Thymus (tissue), 11 donors: Measurements from ENCODE around the gene KRT80. TPM values are rescaled to one million over a fixed set of nuclear protein-coding genes. Genes with fewer than 3 reads are reported as not detected.

ENCODE experiments used
- DNase-seq, 9 donors: peaks; one replicate each; pipeline ENCODE4 v3.0.0-alpha.2; 2013; ENCODE audit warnings: low spot score in 9 of 9, low read depth in 6 of 9, missing footprints in 1 of 9
- H3K27ac ChIP-seq, 2 donors: one replicate each; pipeline ENCODE4 v1.5.1; 2013; ENCODE audit warnings: control low read depth in 1 of 2, low read depth in 1 of 2, low read length in 1 of 2, mild to moderate bottlenecking in 1 of 2, moderate library complexity in 1 of 2
- H3K27me3 ChIP-seq, 2 donors: one replicate each; pipeline ENCODE4 v1.5.1; 2013; ENCODE audit warnings: low read length in 1 of 2; ENCODE audit not compliant: control insufficient read depth in 2 of 2, insufficient read depth in 1 of 2
- H3K36me3 ChIP-seq, 2 donors: one replicate each; pipeline ENCODE4 v1.5.1; 2013; ENCODE audit warnings: low read length in 1 of 2, mild to moderate bottlenecking in 1 of 2, moderate library complexity in 1 of 2; ENCODE audit not compliant: control insufficient read depth in 2 of 2, insufficient read depth in 2 of 2
- H3K4me1 ChIP-seq, 2 donors: one replicate each; pipeline ENCODE4 v1.5.1; 2013; ENCODE audit warnings: low read length in 2 of 2; ENCODE audit not compliant: control insufficient read depth in 2 of 2, insufficient read depth in 2 of 2
- H3K4me3 ChIP-seq, 2 donors: one replicate each; pipeline ENCODE4 v1.5.1; 2013; ENCODE audit warnings: low read length in 2 of 2, control low read depth in 1 of 2, mild to moderate bottlenecking in 1 of 2
- H3K9me3 ChIP-seq, 2 donors: one replicate each; pipeline ENCODE4 v1.5.1; 2013; ENCODE audit warnings: low read length in 1 of 2, mild to moderate bottlenecking in 1 of 2; ENCODE audit not compliant: control insufficient read depth in 2 of 2, insufficient read depth in 1 of 2
- WGBS: extraction: QIAGEN DNeasy Blood & Tissue Kit; methylation state at CpG from one replicate; pipeline ENCODE4 v1.1.7; 2013; 5-methylcytosine and 5-hydroxymethylcytosine counted together
- polyA plus RNA-seq: library from polyadenylated mRNA; stranded (reverse); fragments of 200-250 nt; gene quantifications from one replicate; pipeline ENCODE4 v1.2.3, GENCODE V29; 2013
- total RNA-seq: library from RNA; stranded (reverse); fragments of 120-200 nt; gene quantifications from one replicate; pipeline ENCODE4 v1.2.4, GENCODE V29; 2013
- donor health status: healthy.

The KRT80 gene
- total and polyA plus RNA-seq, 2 donors: 0.14 to 4.8 TPM

DNA sequence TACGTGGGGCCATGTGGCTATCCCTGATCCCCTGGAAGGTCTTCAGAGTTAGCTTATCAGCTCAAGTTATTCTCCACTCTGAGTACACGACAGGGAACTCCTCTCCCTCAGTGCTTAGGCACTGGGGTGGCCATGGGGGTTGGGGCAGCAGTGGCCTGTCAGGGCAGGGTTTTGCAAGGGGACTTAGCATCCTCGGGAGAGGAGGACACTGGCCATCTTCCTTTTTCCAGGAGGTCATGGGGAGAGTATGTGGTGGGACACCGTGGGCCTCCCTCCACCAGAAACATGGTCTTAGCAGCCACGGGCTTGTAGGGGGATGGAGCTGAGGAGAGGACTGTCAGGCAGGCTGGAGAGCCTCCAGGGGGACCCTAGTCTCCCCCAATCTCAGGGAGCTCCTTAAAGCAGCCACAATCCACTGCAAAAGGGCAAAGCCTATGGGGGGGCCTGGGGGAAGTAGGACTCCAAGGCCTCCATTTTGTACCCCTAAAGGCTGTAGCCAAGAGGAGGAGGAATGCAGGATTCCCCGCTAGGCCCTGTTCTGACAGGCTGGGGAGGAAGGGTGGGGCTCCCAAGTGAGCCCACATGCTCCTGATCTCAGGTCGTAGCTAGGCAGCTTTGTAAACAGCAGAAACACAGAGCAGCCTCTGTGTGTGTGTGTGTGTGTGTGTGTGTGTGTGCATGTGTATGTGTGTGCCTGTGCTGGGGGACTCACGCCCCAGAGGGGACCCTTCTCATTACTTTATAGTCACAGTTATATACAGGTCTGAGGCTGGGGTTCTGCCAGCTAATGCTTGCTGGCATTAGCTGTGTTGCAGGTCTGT is 36.6 kb downstream of the KRT80 start:
- H3K27me3 ChIP-seq: peaks cover 6 to 38% of the 10 kb centered on the region in 2 donors
- H3K4me1 ChIP-seq: peaks cover 3 to 17% of the 10 kb centered on the region in 2 donors
- peak overlapping the region; percentile 36 to 55 for H3K27ac ChIP-seq
- whole genome bisulfite sequencing: 83% methylated on average over 8 of the region's 8 CpGs
- H3K4me3 ChIP-seq: no peak overlapping the region
- peak in 1 of 9 donors; percentile 44 for DNase-seq
- no peaks in the 10 kb centered on the region for H3K9me3 ChIP-seq
- no peaks in the 10 kb centered on the region for H3K36me3 ChIP-seq

- peaks cover 3 to 29% of the 10 kb centered on the region in 2 donors for H3K4me1 ChIP-seq
- 95% methylated on average over 5 of the region's 5 CpGs for WGBS
- no peaks in the 10 kb centered on the region for H3K9me3 ChIP-seq
- H3K27me3 ChIP-seq: peaks cover 6 to 42% of the 10 kb centered on the region in 2 donors
- no peak overlapping the region for H3K4me3 ChIP-seq
- no peaks in the 10 kb centered on the region for H3K36me3 ChIP-seq
- H3K27ac ChIP-seq: peak overlapping the region in 1 of 2 donors; percentile 75
- DNase-seq: no peak
Observed at GRCh38 chr12:52152905-52153317, 38.9 kb downstream of the KRT80 start.

DNA sequence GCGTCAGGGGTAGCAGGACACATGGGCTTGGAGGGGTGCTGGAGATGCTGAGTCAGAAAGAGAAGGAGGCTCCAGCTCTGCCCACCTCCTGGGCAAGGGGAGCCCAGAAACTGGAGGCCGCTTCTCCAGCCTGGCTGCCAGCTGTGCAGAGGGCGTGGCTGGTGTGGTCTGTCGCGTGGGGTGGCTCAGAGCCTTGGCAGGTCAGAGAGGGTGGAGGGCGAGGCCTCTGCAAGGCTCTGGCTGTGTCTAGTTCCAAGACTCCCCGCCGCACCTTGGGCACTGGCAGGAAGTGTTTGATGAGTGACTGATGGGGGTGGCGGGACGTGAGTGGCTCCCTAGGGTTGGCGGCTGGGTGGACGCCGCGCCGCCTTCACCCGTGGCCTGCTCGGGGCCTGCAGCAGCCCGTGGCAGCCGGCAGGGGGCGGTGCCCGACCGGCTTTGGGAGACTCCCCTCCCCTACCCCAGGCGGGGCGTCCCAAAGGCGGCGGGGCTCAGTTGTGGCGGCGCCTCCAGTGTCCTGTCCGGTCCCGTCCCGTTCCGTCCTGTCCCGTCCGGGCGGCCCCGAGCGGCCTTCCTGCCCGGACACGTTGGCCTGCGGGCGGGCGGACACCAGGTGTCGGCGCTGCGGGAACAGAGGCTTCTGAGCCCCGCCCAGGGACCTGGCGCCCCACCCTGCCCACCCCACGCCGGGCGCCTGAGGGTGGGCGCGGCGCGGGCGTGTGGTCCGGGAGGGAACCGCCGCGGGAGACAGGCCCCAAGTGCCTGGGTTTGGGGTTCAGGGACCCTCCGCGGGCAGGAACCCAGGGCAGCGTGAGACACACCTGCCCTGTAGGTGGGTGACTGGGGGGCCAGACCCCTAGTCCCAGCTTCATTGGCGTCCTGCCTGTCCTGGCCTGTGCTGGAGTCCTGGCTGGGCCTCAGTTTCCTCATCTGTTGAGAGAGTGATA is 39.7 kb downstream of the KRT80 start:
- 14% methylated on average over 63 of the region's 63 CpGs for WGBS
- Histone ChIP-seq H3K36me3 (no peaks in the 10 kb centered on the region), H3K27ac (peak overlapping the region in 1 of 2 donors; percentile 75), H3K9me3 (no peaks in the 10 kb centered on the region), H3K27me3 (peaks cover 6 to 41% of the 10 kb centered on the region in 2 donors), H3K4me1 (peaks cover 3 to 29% of the 10 kb centered on the region in 2 donors), H3K4me3 (peak overlapping the region in 1 of 2 donors; percentile 22)
- peak in 5 of 9 donors; percentile 11 to 57 (median 39) for DNase-seq

DNA sequence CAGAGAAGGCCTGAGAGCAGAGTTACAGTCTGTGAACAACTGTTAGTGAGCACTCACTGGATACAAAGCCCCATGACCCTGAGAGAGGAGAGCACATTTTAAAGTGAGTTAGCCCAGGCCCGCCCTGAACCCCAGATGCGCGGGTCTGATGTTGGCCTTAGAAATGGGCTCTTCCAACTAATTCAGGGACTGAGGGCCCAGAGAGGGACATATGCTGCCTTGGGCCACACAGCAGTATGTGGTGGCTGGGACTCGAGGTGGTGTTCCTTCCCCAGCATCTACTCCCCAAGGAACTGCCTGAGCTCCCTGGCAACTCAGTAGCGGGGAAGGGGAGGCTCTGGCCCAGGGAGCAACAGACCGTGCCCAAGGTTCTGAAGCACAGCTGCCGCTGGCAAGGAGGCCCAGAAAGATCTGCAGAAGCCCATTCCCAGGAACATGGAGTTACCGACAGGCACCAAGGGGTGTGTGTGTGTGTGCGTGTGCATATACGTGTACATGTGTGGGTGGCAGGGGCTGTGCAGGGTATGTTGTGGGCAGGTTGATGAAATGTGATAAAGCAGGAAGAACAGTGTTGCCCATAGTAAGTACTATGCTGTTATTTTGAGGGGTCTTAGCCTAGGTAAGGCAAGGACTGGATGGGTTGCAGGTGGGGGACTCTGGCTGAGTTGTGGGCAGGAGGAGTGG is 40.5 kb downstream of the KRT80 start:
- H3K27ac ChIP-seq: peak overlapping the region in 1 of 2 donors; percentile 46
- peaks cover 6 to 40% of the 10 kb centered on the region in 2 donors for H3K27me3 ChIP-seq
- H3K9me3 ChIP-seq: no peaks in the 10 kb centered on the region
- 96% methylated on average over 10 of the region's 10 CpGs for WGBS
- no peaks in the 10 kb centered on the region for H3K36me3 ChIP-seq
- peaks cover 3 to 29% of the 10 kb centered on the region in 2 donors for H3K4me1 ChIP-seq
- DNase-seq: no peak
- no peak overlapping the region for H3K4me3 ChIP-seq

- Histone ChIP-seq H3K27me3 (peaks cover 6 to 40% of the 10 kb centered on the region in 2 donors), H3K9me3 (no peaks in the 10 kb centered on the region), H3K27ac (peak overlapping the region in 1 of 2 donors; percentile 21), H3K4me3 (no peak overlapping the region), H3K36me3 (no peaks in the 10 kb centered on the region), H3K4me1 (peaks cover 3 to 24% of the 10 kb centered on the region in 2 donors)
- no peak for DNase-seq
- WGBS: 95% methylated on average over 5 of the region's 5 CpGs
Observed at GRCh38 chr12:52149651-52150241, 42.1 kb downstream of the KRT80 start.

- Histone ChIP-seq H3K27me3 (peaks cover 6 to 40% of the 10 kb centered on the region in 2 donors), H3K9me3 (no peaks in the 10 kb centered on the region), H3K27ac (peak overlapping the region in 1 of 2 donors; percentile 73), H3K36me3 (no peaks in the 10 kb centered on the region), H3K4me3 (no peak overlapping the region), H3K4me1 (peaks cover 3 to 24% of the 10 kb centered on the region in 2 donors)
- 90% methylated on average over 6 of the region's 6 CpGs for WGBS
- DNase-seq: no peak
Observed at GRCh38 chr12:52149182-52149641, 42.6 kb downstream of the KRT80 start.

DNA sequence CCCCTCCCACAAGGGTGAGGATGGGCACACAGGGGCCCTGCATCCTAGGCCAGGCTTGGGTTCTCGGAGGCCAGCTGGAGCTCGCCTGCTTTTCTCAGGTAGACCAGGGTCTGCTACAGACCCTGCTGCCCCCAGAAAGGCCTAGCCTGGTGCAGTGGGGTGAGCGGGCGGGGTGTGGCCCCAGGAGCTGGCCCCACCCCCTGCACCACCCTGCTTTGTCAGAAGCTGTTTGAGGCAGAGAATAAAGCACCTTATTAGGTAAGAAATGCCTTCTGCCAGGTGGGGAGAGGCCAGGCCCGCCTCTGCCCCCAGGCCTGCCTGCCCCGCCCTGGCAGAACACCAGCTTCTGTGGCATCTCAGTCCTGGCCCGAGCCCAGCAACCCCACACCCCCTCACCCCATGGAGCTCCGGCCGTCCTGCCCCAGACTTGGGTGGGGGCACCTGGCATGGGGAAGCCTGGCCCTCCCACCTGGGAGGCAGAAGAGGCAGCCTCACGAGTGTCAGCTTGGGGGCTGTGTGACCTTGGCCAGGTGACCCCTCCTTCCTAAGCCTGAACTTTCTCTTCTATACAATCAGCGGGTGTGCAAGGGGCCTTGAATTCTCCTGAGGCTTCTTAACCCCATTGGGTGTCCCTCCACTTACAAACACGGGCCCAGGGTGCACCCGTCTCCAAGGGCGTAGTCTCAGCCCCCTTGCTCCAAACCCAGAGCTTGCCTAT is 43.2 kb downstream of the KRT80 start:
- no peak overlapping the region for H3K4me3 ChIP-seq
- peaks cover 3 to 24% of the 10 kb centered on the region in 2 donors for H3K4me1 ChIP-seq
- H3K27me3 ChIP-seq: peaks cover 6 to 35% of the 10 kb centered on the region in 2 donors
- no peak for DNase-seq
- peak overlapping the region in 1 of 2 donors; percentile 81 for H3K27ac ChIP-seq
- WGBS: 96% methylated on average over 14 of the region's 14 CpGs
- H3K36me3 ChIP-seq: no peaks in the 10 kb centered on the region
- H3K9me3 ChIP-seq: no peaks in the 10 kb centered on the region
